ENCODE results near the gene PKD2L1. TPM values are rescaled to one million over a fixed set of nuclear protein-coding genes. Genes with fewer than 3 reads are reported as not detected.

PKD2L1 gene
- total and polyA plus RNA-seq, 9 of the 15 experiments (the other 6 are each of a cell fraction or from before 2014, with no cell fraction given), result not detected

DNA sequence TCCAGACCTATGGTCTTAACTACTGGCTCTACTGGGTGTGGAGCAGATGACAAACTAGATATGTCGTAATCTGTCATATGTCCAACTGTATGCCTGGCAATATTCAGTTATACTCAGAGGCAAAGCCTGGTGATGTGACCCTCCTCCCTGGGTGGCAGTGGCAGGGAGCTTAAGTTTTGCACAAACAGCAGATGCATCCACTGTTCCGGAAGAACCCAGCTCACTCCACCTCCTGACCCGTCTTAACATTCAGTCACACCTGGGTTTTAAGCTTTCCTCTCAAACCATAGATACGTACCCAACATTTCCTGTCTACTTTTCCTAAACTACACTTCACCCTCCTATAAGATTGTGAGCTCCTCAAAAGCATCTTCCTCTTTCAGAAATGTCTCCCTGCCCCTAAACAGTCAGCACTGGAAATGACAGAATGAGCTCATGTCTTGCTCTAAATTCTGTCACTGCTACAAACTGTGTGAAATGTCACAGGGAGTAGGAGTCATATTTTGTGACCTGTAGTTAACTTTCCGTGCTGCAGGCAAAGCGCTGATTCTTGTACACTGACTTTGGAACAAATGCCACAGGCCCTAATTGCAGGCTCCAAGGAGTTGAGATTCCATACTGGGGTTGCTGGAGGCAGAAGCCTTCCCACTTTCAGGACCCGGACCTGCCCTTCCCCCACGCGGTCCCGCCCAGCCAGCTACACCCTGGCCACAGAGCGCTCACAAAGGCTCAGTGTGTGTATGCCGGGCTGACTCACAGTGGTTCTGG, 40.9 kb upstream of the PKD2L1 start (continued):
- TF ChIP-seq TEAD1 (CRISPR knock-in tag; IDR thresholded peaks at IDR 0.05) (no peak), HLTF (IDR thresholded peaks at IDR 0.05) (no peak), ZNF174 (CRISPR knock-in tag; IDR thresholded peaks at IDR 0.05) (no peak), TRIM24 (IDR thresholded peaks at IDR 0.05) (peak in 1 of 2 experiments; percentile 38; a peak in 1 of 4 replicates), ARID1B (IDR thresholded peaks at IDR 0.05) (peak; percentile 52), FOXK2 (conservative IDR thresholded peaks at IDR 0.05 in 1 of 2, IDR thresholded peaks at IDR 0.05 in 1 of 2; ENCODE audit: low read depth in 2 of 2) (0 out of 4 replicates have a peak, but pooled peaks of 1 of the 2 experiments have one; percentile 15), ZNF280A (IDR thresholded peaks at IDR 0.05; ENCODE audit: low read depth, partially characterized antibody) (no peak), RBBP5 (IDR thresholded peaks at IDR 0.05; ENCODE audit: borderline replicate concordance, insufficient read depth, low read length, poor library complexity, severe bottlenecking) (peak; percentile 83), TAF1 (IDR thresholded peaks at IDR 0.05; ENCODE audit: control insufficient read depth, extremely low read depth, insufficient read depth, low read length, severe bottlenecking) (peak; percentile 81), CEBPG (CRISPR knock-in tag; IDR thresholded peaks at IDR 0.05) (peak; percentile 47; the same call in 1 of the 2 replicates), CEBPG (tag; conservative IDR thresholded peaks at IDR 0.05 in 1 of 2, IDR thresholded peaks at IDR 0.05 in 1 of 2) (peak; percentile 54 to 78), CLOCK (CRISPR knock-in tag; IDR thresholded peaks at IDR 0.05; ENCODE audit: borderline replicate concordance) (no peak), MEIS2 (IDR thresholded peaks at IDR 0.05; ENCODE audit: partially characterized antibody) (peak; percentile 9), YY1 (IDR thresholded peaks at IDR 0.05; ENCODE audit: borderline replicate concordance in 1 of 3, control insufficient read depth in 1 of 3, extremely low read depth in 1 of 3, insufficient read depth in 3 of 3, insufficient read length in 1 of 3, insufficient replicate concordance in 2 of 3, low read depth in 1 of 3, low read length in 2 of 3) (peak in 1 of 3 experiments; percentile 63), ZNF24 (IDR thresholded peaks at IDR 0.05) (peak; percentile 69), SMARCE1 (IDR thresholded peaks at IDR 0.05) (peak; percentile 25; the same call in 1 of the 2 replicates)
- TF ChIP-seq, protein P1, sequence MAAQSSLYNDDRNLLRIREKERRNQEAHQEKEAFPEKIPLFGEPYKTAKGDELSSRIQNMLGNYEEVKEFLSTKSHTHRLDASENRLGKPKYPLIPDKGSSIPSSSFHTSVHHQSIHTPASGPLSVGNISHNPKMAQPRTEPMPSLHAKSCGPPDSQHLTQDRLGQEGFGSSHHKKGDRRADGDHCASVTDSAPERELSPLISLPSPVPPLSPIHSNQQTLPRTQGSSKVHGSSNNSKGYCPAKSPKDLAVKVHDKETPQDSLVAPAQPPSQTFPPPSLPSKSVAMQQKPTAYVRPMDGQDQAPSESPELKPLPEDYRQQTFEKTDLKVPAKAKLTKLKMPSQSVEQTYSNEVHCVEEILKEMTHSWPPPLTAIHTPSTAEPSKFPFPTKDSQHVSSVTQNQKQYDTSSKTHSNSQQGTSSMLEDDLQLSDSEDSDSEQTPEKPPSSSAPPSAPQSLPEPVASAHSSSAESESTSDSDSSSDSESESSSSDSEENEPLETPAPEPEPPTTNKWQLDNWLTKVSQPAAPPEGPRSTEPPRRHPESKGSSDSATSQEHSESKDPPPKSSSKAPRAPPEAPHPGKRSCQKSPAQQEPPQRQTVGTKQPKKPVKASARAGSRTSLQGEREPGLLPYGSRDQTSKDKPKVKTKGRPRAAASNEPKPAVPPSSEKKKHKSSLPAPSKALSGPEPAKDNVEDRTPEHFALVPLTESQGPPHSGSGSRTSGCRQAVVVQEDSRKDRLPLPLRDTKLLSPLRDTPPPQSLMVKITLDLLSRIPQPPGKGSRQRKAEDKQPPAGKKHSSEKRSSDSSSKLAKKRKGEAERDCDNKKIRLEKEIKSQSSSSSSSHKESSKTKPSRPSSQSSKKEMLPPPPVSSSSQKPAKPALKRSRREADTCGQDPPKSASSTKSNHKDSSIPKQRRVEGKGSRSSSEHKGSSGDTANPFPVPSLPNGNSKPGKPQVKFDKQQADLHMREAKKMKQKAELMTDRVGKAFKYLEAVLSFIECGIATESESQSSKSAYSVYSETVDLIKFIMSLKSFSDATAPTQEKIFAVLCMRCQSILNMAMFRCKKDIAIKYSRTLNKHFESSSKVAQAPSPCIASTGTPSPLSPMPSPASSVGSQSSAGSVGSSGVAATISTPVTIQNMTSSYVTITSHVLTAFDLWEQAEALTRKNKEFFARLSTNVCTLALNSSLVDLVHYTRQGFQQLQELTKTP (IDR thresholded peaks at IDR 0.05; ENCODE audit: low read depth in 1 of 2, partially characterized antibody in 2 of 2), result peak; percentile 41 to 82
